ENCODE data around the gene CCDC148. TPM values are rescaled to one million over a fixed set of nuclear protein-coding genes. Genes with fewer than 3 reads are reported as not detected.

CCDC148 gene
- total and polyA plus RNA-seq, 2 donors from 2014 or later, result 6.6 to 21.0 TPM

DNA sequence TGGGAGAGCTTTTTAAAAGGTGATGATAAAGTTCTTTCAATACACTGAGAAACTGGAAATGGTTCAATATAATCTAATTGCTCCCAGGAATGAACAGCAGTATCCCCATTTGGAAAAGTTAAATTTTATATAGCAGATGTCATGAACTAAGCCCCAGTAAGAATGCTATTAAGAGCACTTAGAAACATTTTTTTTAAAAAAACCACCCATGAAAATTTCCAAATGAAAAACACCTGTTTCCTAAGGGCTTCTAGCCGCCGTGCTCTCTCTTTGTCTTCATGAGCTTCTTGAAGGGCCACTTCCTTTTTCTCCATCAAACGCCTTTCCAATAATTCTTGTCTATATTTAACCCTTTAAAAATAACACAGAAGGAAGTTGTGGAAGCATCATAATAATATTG lies 277.9 kb downstream of the CCDC148 start:
- DNase-seq (no peak), FAIRE-seq (no peak)
- H3K9me3 ChIP-seq (ENCODE audit: control insufficient read depth in 2 of 3, insufficient read depth in 1 of 3, low read length in 3 of 3), result no peaks in the 10 kb centered on the region
- H3K27ac ChIP-seq (ENCODE audit: low read depth in 2 of 2, low read length in 2 of 2), result no peak overlapping the region
- H3K4me1 ChIP-seq (ENCODE audit: control insufficient read depth in 2 of 3, insufficient read depth in 2 of 3, low read depth in 1 of 3, low read length in 3 of 3), result peaks cover 0 to 5% (median 2%) of the 10 kb centered on the region in 3 donors
- intact Hi-C loops (cut with DNase I), result no loop called here
- TF ChIP-seq, protein P1, sequence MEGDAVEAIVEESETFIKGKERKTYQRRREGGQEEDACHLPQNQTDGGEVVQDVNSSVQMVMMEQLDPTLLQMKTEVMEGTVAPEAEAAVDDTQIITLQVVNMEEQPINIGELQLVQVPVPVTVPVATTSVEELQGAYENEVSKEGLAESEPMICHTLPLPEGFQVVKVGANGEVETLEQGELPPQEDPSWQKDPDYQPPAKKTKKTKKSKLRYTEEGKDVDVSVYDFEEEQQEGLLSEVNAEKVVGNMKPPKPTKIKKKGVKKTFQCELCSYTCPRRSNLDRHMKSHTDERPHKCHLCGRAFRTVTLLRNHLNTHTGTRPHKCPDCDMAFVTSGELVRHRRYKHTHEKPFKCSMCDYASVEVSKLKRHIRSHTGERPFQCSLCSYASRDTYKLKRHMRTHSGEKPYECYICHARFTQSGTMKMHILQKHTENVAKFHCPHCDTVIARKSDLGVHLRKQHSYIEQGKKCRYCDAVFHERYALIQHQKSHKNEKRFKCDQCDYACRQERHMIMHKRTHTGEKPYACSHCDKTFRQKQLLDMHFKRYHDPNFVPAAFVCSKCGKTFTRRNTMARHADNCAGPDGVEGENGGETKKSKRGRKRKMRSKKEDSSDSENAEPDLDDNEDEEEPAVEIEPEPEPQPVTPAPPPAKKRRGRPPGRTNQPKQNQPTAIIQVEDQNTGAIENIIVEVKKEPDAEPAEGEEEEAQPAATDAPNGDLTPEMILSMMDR (IDR thresholded peaks at IDR 0.05; ENCODE audit: borderline replicate concordance, extremely low read depth, insufficient read depth), result no peak
- H3K4me3 ChIP-seq (ENCODE audit: low read length in 3 of 3), result no peak overlapping the region
- no peaks in the 10 kb centered on the region for H3K27me3 ChIP-seq (ENCODE audit: control insufficient read depth, insufficient read depth, low read length)
- H3K9ac ChIP-seq (ENCODE audit: low read length in 3 of 3), result no peak overlapping the region
- no peaks in the 10 kb centered on the region for H3K36me3 ChIP-seq (ENCODE audit: control insufficient read depth in 2 of 3, insufficient read depth in 3 of 3, low read length in 3 of 3)

DNA sequence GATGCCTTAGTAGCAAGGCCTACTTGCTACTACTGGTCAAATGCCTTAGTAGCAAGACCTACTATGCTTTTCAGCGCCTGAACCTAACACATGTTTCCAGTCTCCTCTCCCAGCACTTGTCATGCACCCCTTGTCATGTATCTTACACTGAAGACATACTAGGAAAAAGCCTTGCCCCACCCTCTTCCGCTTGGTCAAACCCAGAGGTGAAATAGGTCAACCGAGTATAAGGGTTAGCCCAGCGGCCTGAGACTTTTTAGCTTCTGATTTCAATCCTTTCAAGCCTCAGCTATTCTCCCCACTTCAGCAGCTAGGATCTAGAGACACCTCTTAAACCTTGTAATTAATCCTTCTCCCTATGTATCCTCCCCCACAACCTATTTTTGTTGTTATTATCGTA lies 281.6 kb downstream of the CCDC148 start:
- H3K27ac ChIP-seq (ENCODE audit: low read depth in 2 of 2, low read length in 2 of 2), result no peak overlapping the region
- intact Hi-C loops (cut with DNase I), result no loop called here
- no peaks in the 10 kb centered on the region for H3K36me3 ChIP-seq (ENCODE audit: control insufficient read depth in 2 of 3, insufficient read depth in 3 of 3, low read length in 3 of 3)
- no peaks in the 10 kb centered on the region for H3K4me1 ChIP-seq (ENCODE audit: control insufficient read depth in 2 of 3, insufficient read depth in 2 of 3, low read depth in 1 of 3, low read length in 3 of 3)
- no peak overlapping the region for H3K4me3 ChIP-seq (ENCODE audit: low read length in 3 of 3)
- peak in 1 of 5 donors; percentile 9 for DNase-seq
- H3K9ac ChIP-seq (ENCODE audit: low read length in 3 of 3), result no peak overlapping the region
- no peak for FAIRE-seq
- TF ChIP-seq, protein P1 (IDR thresholded peaks at IDR 0.05; ENCODE audit: borderline replicate concordance, extremely low read depth, insufficient read depth), result no peak
- H3K9me3 ChIP-seq (ENCODE audit: control insufficient read depth in 2 of 3, insufficient read depth in 1 of 3, low read length in 3 of 3), result no peaks in the 10 kb centered on the region
- no peaks in the 10 kb centered on the region for H3K27me3 ChIP-seq (ENCODE audit: control insufficient read depth, insufficient read depth, low read length)

DNA sequence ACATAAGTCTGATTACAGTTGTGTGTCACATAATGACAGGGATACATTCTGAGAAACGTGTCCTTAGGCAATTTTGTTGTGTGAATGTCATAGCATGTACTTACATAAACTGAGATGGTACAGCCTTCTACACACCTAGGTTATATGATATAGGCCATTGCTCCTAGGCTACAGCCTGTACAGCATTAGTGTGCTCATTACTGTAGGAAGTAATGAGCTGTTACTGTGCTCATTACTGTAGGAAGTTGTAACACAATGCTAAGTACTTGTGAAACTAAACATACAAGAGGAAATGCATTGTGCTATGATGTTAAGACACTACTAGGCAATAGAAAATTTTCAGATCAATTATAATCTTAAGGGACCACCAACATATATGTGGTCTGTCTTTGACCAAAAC lies 282.1 kb downstream of the CCDC148 start:
- H3K4me3 ChIP-seq (ENCODE audit: low read length in 3 of 3), result no peak overlapping the region
- no peak overlapping the region for H3K27ac ChIP-seq (ENCODE audit: low read depth in 2 of 2, low read length in 2 of 2)
- intact Hi-C loops (cut with DNase I), result no loop called here
- TF ChIP-seq, protein P1 (IDR thresholded peaks at IDR 0.05; ENCODE audit: borderline replicate concordance, extremely low read depth, insufficient read depth), result no peak
- H3K27me3 ChIP-seq (ENCODE audit: control insufficient read depth, insufficient read depth, low read length), result no peaks in the 10 kb centered on the region
- no peak overlapping the region for H3K9ac ChIP-seq (ENCODE audit: low read length in 3 of 3)
- FAIRE-seq (no peak), DNase-seq (no peak)
- H3K4me1 ChIP-seq (ENCODE audit: control insufficient read depth in 2 of 3, insufficient read depth in 2 of 3, low read depth in 1 of 3, low read length in 3 of 3), result no peaks in the 10 kb centered on the region
- no peaks in the 10 kb centered on the region for H3K9me3 ChIP-seq (ENCODE audit: control insufficient read depth in 2 of 3, insufficient read depth in 1 of 3, low read length in 3 of 3)
- H3K36me3 ChIP-seq (ENCODE audit: control insufficient read depth in 2 of 3, insufficient read depth in 3 of 3, low read length in 3 of 3), result no peaks in the 10 kb centered on the region

DNA sequence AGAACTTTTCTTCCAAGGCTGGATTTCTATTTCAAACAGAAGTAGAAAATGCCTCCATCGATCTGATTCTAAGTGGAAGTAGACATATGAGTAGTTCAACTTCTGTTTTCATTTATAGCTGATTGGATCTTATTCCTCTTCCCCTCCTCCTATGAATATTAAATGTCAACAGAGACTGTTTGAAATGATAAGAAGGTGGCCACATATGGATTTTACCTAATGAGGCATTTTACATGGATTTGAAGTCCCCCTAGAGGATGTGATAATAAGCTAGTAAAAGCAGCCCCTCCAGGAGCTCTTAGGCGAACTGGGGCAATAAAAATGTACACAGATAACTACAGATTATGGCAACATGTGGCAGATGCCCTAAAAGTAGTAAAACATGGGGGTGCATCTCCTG lies 283.8 kb downstream of the CCDC148 start:
- Histone ChIP-seq H3K4me3 (ENCODE audit: low read length in 3 of 3) (no peak overlapping the region), H3K36me3 (ENCODE audit: control insufficient read depth in 2 of 3, insufficient read depth in 3 of 3, low read length in 3 of 3) (no peaks in the 10 kb centered on the region), H3K4me1 (ENCODE audit: control insufficient read depth in 2 of 3, insufficient read depth in 2 of 3, low read depth in 1 of 3, low read length in 3 of 3) (no peaks in the 10 kb centered on the region), H3K9me3 (ENCODE audit: control insufficient read depth in 2 of 3, insufficient read depth in 1 of 3, low read length in 3 of 3) (no peaks in the 10 kb centered on the region), H3K9ac (ENCODE audit: low read length in 3 of 3) (no peak overlapping the region), H3K27me3 (ENCODE audit: control insufficient read depth, insufficient read depth, low read length) (no peaks in the 10 kb centered on the region), H3K27ac (ENCODE audit: low read depth in 2 of 2, low read length in 2 of 2) (no peak overlapping the region)
- TF ChIP-seq, protein P1 (IDR thresholded peaks at IDR 0.05; ENCODE audit: borderline replicate concordance, extremely low read depth, insufficient read depth), result no peak
- intact Hi-C loops (cut with DNase I), result no loop called here
- no peak for FAIRE-seq
- DNase-seq, result no peak
